Neutrophil (primary cell): ENCODE measurements around the gene ABCA1.
A peak's percentile ranks its signal among the peaks of the same experiment; 100 is the strongest.

ENCODE experiments used
- H3K27ac ChIP-seq: fragments of 200-600 bp; sonication (generic); 2 replicates; pipeline ENCODE4 v1.5.1; 2016; ENCODE audit warnings: mild to moderate bottlenecking, moderate library complexity
- H3K27me3 ChIP-seq: fragments of 200-600 bp; sonication (generic); 2 replicates; pipeline ENCODE4 v1.6.0; 2016; ENCODE audit warnings: mild to moderate bottlenecking
- H3K36me3 ChIP-seq: fragments of 200-600 bp; sonication (generic); 2 replicates; pipeline ENCODE4 v1.5.1; 2017
- H3K4me1 ChIP-seq, 2 experiments: fragments of 200-600 bp in 1 of 2; sonication (generic) in 1 of 2; 1 replicate in 1 of 2; 2 replicates in 1 of 2; pipeline versions ENCODE4 v1.5.1 to v1.6.1; 2013 to 2016; ENCODE audit warnings: low read depth in 1 of 2, low read length in 1 of 2, mild to moderate bottlenecking in 1 of 2, moderate library complexity in 1 of 2; ENCODE audit not compliant: control insufficient read depth in 1 of 2, insufficient read depth in 1 of 2
- H3K4me3 ChIP-seq, 2 experiments: fragments of 200-600 bp in 1 of 2; sonication (generic) in 1 of 2; 1 replicate in 1 of 2; 2 replicates in 1 of 2; pipeline ENCODE4 v1.5.1; 2013 to 2016; ENCODE audit warnings: low read depth in 1 of 2, low read length in 1 of 2, mild to moderate bottlenecking in 1 of 2, moderate library complexity in 1 of 2
- H3K9me3 ChIP-seq: fragments of 200-600 bp; sonication (generic); 2 replicates; pipeline ENCODE4 v1.5.1; 2016
- TF ChIP-seq, protein P1 (sequence below): fragments of 200-600 bp; sonication (generic); IDR thresholded peaks from 2 replicates; pipeline ENCODE4 v1.5.1; 2016; ENCODE audit warnings: antibody characterized with exemption

Gene ABCA1

DNA sequence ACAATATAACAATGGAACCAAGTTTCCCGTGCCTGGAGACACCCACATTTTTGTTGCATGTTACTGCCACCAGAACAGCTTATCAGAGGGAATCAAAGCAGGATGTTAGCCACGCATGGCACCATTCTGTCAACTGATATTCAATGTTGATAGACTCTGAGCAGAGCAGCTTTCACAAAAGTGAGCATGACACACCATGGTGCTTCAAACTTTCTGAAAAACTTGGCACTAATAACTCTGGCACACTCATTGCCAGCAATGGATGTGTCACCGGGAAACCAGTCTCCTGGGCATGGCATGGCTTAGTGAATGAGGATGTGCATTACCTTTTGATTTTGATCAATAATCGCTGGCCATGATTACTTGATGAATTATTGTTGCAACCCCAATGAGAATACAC lies 144.4 kb downstream of the ABCA1 start:
- H3K4me1 ChIP-seq = no peaks in the 10 kb centered on the region
- no peak overlapping the region for H3K4me3 ChIP-seq
- peaks cover 62% of the 10 kb centered on the region for H3K36me3 ChIP-seq
- TF ChIP-seq, protein P1, sequence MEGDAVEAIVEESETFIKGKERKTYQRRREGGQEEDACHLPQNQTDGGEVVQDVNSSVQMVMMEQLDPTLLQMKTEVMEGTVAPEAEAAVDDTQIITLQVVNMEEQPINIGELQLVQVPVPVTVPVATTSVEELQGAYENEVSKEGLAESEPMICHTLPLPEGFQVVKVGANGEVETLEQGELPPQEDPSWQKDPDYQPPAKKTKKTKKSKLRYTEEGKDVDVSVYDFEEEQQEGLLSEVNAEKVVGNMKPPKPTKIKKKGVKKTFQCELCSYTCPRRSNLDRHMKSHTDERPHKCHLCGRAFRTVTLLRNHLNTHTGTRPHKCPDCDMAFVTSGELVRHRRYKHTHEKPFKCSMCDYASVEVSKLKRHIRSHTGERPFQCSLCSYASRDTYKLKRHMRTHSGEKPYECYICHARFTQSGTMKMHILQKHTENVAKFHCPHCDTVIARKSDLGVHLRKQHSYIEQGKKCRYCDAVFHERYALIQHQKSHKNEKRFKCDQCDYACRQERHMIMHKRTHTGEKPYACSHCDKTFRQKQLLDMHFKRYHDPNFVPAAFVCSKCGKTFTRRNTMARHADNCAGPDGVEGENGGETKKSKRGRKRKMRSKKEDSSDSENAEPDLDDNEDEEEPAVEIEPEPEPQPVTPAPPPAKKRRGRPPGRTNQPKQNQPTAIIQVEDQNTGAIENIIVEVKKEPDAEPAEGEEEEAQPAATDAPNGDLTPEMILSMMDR = no peak
- H3K27me3 ChIP-seq = no peaks in the 10 kb centered on the region
- H3K9me3 ChIP-seq = no peaks in the 10 kb centered on the region
- no peak overlapping the region for H3K27ac ChIP-seq

DNA sequence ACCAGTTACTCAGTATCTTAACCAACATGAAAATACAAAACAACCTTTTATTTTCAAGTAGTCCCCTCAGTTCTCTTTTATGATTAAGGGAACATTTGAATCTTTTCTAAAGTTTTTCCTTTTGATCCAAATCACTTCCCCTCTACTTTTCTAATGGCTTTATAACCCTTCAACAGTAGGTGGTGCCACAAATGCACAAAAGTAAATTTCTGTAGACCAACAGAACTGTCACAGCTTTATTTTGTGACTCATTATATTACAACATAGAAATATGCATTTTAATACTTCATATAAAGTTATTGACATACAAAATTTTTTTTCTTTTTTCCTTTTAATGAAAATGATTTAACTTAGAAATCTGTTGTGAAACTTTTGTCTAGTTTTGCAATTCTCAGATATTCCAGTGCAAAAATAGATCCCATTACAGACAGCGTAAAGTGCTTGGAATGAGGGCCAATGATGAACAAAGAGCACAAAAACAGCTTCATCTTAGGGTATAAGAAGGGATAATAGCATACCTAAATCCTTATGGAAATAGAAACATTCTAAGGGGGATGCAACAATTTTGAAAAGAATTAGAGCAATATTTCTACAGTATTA lies 147.1 kb downstream of the ABCA1 start:
- Histone ChIP-seq H3K4me3 (no peak overlapping the region), H3K4me1 (no peaks in the 10 kb centered on the region), H3K27ac (no peak overlapping the region), H3K36me3 (peaks cover 35% of the 10 kb centered on the region), H3K27me3 (no peaks in the 10 kb centered on the region), H3K9me3 (no peaks in the 10 kb centered on the region)
- TF ChIP-seq, protein P1 = no peak

DNA sequence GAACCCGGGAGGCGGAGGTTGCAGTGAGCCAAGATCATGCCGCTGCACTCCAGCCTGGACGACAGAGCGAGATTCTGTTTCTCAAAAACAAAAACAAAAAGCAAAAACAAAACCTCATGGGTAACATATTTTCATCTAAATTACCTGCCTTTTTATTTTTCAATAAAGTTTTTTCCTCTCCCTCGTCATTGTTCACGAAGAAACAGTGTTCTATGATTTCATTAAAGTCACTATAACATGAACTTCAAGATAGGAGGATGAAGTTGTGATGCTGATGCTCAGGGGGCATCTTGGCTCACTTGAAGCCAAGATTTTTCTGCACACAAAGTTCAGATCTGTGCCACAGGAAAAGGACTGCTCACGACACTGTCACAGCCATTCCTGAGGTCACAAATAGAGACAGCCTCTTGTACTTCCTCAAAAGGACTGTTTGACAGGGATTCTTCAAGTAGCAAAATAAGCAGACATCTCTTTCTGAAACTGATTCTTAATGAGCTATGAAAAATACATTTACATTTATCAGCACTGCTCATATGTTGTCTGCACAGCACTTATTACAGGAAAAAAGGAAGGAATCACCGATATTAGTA lies 147.9 kb downstream of the ABCA1 start:
- Histone ChIP-seq H3K36me3 (peaks cover 27% of the 10 kb centered on the region), H3K9me3 (no peaks in the 10 kb centered on the region), H3K4me3 (no peak overlapping the region), H3K4me1 (no peaks in the 10 kb centered on the region), H3K27ac (peak overlapping the region; percentile 14), H3K27me3 (no peaks in the 10 kb centered on the region)
- TF ChIP-seq, protein P1 = no peak

DNA sequence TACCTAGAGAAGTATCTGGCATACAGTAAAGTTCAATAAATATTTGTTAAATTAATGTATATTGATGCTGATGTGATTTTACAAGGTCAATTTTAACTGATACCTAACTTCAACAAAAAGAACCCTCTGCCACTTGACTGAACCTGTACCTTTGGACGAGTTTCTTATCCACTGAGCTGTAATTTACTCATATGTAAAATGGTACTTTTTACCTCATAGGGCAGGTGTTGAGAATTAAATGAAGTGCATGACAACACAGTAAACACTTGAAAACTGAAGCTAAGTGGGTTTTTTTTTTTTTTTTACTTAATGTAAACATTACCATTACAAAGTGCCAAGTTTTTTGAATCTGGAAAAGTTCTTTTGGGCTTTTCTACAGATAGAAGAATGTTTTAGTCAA lies 148.6 kb downstream of the ABCA1 start:
- Histone ChIP-seq H3K9me3 (no peaks in the 10 kb centered on the region), H3K4me1 (no peaks in the 10 kb centered on the region), H3K4me3 (no peak overlapping the region), H3K27ac (no peak overlapping the region), H3K36me3 (peaks cover 20% of the 10 kb centered on the region), H3K27me3 (no peaks in the 10 kb centered on the region)
- TF ChIP-seq, protein P1 = no peak

DNA sequence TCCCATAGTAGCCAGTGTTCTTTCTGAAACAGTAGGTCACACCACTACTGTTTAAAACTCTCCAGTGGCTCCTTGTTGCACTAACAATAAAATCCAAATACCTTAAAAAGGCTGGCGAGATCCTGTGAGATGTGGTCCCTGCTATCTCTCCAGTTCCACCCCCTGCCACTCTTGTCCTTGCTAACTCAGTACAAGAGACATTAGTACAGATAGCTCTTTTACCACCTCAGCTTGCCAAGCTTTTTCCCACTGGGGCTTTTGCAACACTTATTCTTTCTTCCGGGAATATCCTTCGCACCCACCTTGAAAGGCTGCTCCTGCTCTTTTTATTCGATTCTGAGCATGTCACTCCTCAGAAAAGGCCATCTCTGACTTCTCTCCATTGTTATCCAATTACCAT lies 149.2 kb downstream of the ABCA1 start:
- no peaks in the 10 kb centered on the region for H3K27me3 ChIP-seq
- H3K9me3 ChIP-seq = no peaks in the 10 kb centered on the region
- H3K27ac ChIP-seq = no peak overlapping the region
- H3K4me3 ChIP-seq = no peak overlapping the region
- H3K4me1 ChIP-seq = no peaks in the 10 kb centered on the region
- TF ChIP-seq, protein P1 = no peak
- peaks cover 14% of the 10 kb centered on the region for H3K36me3 ChIP-seq
